Adipocyte (in vitro differentiated cells): ENCODE measurements around the gene ZNF354C.
"Not testable (repeated sequence)": the region's sequence is repeated elsewhere in the genome, so short reads cannot be mapped to it uniquely, and the experiment has no call there.

Experiments
- DNase-seq: peaks from one replicate; pipeline ENCODE4 v3.0.0-alpha.2; 2015; ENCODE audit warnings: low read depth
- H3K27me3 ChIP-seq: replicated peaks from 2 replicates; pipeline ENCODE4 v1.7.0; 2013; ENCODE audit warnings: mild to moderate bottlenecking, low read length, moderate library complexity; ENCODE audit not compliant: control insufficient read depth, insufficient read depth
- H3K36me3 ChIP-seq: 2 replicates; pipeline ENCODE4 v1.7.0; 2013; ENCODE audit warnings: low read length, mild to moderate bottlenecking, moderate library complexity; ENCODE audit not compliant: control insufficient read depth, insufficient read depth, severe bottlenecking
- H3K4me1 ChIP-seq: 2 replicates; pipeline ENCODE4 v1.7.0; 2013; ENCODE audit warnings: mild to moderate bottlenecking, low read length, moderate library complexity; ENCODE audit not compliant: control insufficient read depth, insufficient read depth
- H3K4me3 ChIP-seq: 2 replicates; pipeline ENCODE4 v1.7.0; 2013; ENCODE audit warnings: mild to moderate bottlenecking, low read length, moderate library complexity
- H3K9ac ChIP-seq: 2 replicates; pipeline ENCODE4 v1.7.0; 2013; ENCODE audit warnings: mild to moderate bottlenecking, low read length, moderate library complexity
- H3K9me3 ChIP-seq: 2 replicates; pipeline ENCODE4 v1.7.0; 2013; ENCODE audit warnings: mild to moderate bottlenecking, low read length, moderate library complexity; ENCODE audit not compliant: control insufficient read depth

The ZNF354C gene

GRCh38 chr5:179065703-179066102 lies 5.5 kb downstream of the ZNF354C start:
- H3K27me3 ChIP-seq: no peaks in the 10 kb centered on the region
- no peak overlapping the region for H3K9ac ChIP-seq
- H3K36me3 ChIP-seq: peaks cover 56% of the 10 kb centered on the region
- H3K4me1 ChIP-seq: peaks cover 10% of the 10 kb centered on the region
- peaks cover 42% of the 10 kb centered on the region for H3K9me3 ChIP-seq
- DNase-seq: no peak
- no peak overlapping the region for H3K4me3 ChIP-seq

DNA sequence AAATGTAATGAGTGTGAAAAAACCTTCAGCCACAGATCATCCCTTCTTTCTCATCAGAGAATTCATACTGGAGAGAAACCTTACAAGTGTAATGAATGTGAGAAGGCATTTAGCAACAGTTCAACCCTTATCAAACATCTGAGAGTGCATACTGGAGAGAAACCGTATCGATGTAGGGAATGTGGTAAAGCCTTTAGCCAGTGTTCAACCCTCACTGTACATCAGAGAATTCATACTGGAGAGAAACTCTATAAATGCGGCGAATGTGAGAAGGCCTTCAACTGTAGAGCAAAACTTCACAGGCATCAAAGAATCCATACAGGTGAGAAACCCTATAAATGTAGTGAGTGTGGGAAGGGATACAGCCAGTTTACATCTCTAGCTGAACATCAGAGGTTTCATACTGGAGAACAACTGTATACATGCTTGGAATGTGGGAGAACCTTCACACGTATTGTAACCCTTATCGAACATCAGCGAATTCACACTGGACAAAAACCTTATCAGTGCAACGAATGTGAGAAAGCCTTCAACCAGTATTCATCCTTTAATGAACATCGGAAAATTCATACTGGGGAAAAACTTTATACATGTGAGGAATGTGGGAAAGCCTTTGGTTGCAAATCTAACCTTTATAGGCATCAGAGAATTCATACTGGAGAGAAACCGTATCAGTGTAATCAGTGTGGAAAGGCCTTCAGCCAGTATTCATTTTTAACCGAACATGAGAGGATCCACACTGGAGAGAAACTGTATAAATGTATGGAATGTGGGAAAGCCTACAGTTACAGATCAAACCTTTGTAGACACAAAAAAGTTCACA lies 19.2 kb downstream of the ZNF354C start:
- DNase-seq: no peak
- Histone ChIP-seq H3K9me3 (peaks cover 97% of the 10 kb centered on the region), H3K9ac (no peak overlapping the region), H3K4me3 (peak overlapping the region; percentile 58), H3K36me3 (peaks cover 59% of the 10 kb centered on the region), H3K27me3 (no peaks in the 10 kb centered on the region), H3K4me1 (no peaks in the 10 kb centered on the region)

GRCh38 chr5:179080724-179081123 lies 20.6 kb downstream of the ZNF354C start:
- DNase-seq: no peak
- Histone ChIP-seq H3K9ac (no peak overlapping the region), H3K4me3 (peak overlapping the region; percentile 58), H3K36me3 (peaks cover 54% of the 10 kb centered on the region), H3K27me3 (no peaks in the 10 kb centered on the region), H3K9me3 (peaks cover 100% of the 10 kb centered on the region), H3K4me1 (no peaks in the 10 kb centered on the region)

- Histone ChIP-seq H3K9me3 (peaks cover 96% of the 10 kb centered on the region), H3K27me3 (no peaks in the 10 kb centered on the region), H3K4me3 (no peak overlapping the region), H3K4me1 (no peaks in the 10 kb centered on the region), H3K36me3 (peaks cover 8% of the 10 kb centered on the region), H3K9ac (no peak overlapping the region)
- no peak for DNase-seq
Observed at GRCh38 chr5:179089502-179089901, 29.3 kb downstream of the ZNF354C start.

- not testable (repeated sequence) for DNase-seq, H3K4me1 ChIP-seq, H3K4me3 ChIP-seq, H3K9ac ChIP-seq, H3K27me3 ChIP-seq
- Histone ChIP-seq H3K9me3 (peaks cover 42% of the 10 kb centered on the region), H3K36me3 (peaks cover 42% of the 10 kb centered on the region)
Observed at GRCh38 chr5:179101282-179101681, 41.1 kb downstream of the ZNF354C start.

- Histone ChIP-seq H3K27me3 (no peaks in the 10 kb centered on the region), H3K4me3 (no peak overlapping the region), H3K4me1 (no peaks in the 10 kb centered on the region), H3K9ac (no peak overlapping the region), H3K36me3 (peaks cover 47% of the 10 kb centered on the region), H3K9me3 (no peaks in the 10 kb centered on the region)
- no peak for DNase-seq
Observed at GRCh38 chr5:179110528-179110927, 50.4 kb downstream of the ZNF354C start.

DNA sequence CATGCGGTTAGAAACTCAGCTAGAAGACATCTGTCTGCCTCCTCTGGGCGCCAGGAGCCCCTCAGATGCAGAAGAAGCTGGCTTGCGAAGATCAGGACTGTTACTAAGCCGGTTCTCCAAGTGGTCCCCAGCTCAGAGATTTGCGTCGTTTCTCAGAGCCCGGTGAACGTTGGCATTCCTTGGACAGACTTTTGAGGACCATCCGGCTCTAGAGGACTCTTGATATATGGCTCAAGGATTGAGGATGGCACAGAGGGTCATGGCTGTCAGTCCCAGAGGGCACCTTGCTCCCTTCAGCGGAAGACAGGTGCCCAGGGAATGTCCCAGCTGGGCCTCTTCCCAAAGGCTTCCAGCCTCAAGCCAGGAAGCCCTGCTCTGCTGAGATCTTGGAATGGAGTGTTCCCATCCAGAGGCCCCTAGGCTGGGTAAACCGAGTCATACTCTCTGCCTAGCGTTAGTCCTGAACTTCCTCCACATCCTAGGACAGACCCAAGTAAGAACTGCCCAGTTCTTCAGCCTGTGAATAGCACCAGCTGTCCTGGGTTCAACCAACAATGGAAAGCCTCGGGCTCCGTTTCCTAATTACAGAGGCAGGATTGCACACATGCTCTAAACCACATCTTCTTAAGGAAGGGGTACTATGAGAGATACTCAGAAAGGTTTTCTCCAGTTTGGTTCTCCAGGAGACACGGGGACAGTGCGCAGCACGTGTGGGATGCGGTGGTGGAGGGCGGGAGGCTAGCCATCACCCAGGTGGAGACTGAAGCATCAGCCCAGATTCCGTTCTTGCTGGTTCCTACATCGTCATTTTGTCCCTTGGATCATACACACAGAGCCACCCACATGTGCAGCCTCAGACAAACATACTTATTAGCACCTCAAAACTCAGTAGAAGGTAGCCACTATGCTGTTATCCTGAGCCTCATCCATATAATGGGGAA lies 51.4 kb downstream of the ZNF354C start:
- Histone ChIP-seq H3K9me3 (no peaks in the 10 kb centered on the region), H3K27me3 (no peaks in the 10 kb centered on the region), H3K4me3 (no peak overlapping the region), H3K4me1 (no peaks in the 10 kb centered on the region), H3K9ac (no peak overlapping the region), H3K36me3 (peaks cover 57% of the 10 kb centered on the region)
- DNase-seq: no peak

DNA sequence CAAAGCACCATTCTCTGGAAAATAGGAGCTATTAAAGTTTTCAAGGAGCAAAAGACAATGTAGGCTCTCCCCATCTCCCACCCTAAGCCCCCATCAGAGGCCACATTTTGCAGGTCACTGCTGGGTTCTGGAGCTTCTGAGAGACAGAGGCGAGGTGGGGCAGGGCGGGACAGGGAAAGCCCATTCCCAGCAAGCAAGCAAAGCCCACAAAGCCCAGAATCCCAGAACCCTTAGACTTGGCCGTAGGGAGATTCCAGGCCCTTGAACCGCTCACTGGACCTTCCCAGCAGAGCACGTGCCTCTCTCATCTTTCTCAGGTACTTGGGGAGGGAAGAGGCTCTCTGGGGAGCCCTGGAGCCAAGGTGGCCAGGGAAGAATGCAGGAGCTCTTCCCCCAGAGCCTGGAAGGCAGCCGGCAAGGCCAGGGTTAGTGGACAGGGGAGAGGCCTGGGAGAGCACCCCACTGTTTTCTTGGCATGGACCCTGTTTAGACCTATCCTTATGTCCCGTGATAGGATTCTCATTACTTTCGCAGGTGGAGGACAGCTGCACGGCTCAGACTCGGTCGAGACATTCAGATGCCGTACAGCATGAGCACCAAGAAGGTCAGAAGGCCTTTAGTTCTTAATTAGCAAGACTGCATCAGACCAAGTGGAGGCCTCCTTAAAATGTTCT lies 52.4 kb downstream of the ZNF354C start:
- H3K9ac ChIP-seq: no peak overlapping the region
- DNase-seq: no peak
- peaks cover 57% of the 10 kb centered on the region for H3K36me3 ChIP-seq
- no peak overlapping the region for H3K4me3 ChIP-seq
- no peaks in the 10 kb centered on the region for H3K27me3 ChIP-seq
- H3K9me3 ChIP-seq: no peaks in the 10 kb centered on the region
- no peaks in the 10 kb centered on the region for H3K4me1 ChIP-seq

GRCh38 chr5:179113143-179113530 lies 53.0 kb downstream of the ZNF354C start:
- Histone ChIP-seq H3K9me3 (no peaks in the 10 kb centered on the region), H3K27me3 (no peaks in the 10 kb centered on the region), H3K36me3 (peaks cover 62% of the 10 kb centered on the region), H3K9ac (no peak overlapping the region), H3K4me1 (no peaks in the 10 kb centered on the region), H3K4me3 (no peak overlapping the region)
- no peak for DNase-seq

DNA sequence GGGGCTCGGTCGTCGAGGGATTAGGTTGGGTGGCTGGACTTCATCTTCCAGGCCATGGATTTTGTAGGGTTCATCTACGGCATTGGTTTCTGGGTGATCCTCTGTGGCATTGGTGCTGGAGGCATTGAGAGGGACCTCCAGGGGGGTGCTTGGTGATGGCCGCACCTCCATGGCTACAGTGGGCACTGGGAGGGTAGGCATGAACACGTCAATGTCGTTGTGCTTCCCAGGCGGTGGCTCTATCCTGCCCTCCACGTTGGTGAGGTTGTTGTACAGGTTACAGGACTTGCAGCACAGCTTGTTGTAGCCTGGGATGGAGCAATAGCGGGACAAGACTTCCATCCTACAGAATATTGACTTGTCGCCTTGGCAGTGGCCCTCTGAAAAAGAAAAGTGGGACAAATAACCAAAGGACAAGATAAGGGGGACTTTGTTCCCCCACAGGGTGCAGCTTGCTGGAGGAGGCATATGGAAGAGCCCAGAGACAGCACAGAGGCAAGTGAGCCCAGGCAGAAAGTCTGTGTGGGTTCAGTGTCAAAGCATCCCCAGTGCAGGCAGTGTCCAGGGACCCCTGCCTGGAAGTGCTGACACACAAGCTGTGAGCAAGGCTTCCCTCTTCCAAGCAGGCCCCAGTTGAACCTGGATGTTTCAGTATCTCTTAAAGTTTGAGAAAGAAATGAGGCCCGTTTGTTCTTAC lies 53.9 kb downstream of the ZNF354C start:
- peaks cover 71% of the 10 kb centered on the region for H3K36me3 ChIP-seq
- DNase-seq: no peak
- H3K9me3 ChIP-seq: no peaks in the 10 kb centered on the region

More for the DNA sequence above, 53.9 kb downstream of the ZNF354C start:
- no peak overlapping the region for H3K4me3 ChIP-seq
- no peaks in the 10 kb centered on the region for H3K27me3 ChIP-seq
- no peaks in the 10 kb centered on the region for H3K4me1 ChIP-seq
- no peak overlapping the region for H3K9ac ChIP-seq
